H1 (cell line): ENCODE measurements around the gene DPEP2. TPM values are rescaled to one million over a fixed set of nuclear protein-coding genes. Genes with fewer than 3 reads are reported as not detected.
"Not testable (repeated sequence)": the region's sequence is repeated elsewhere in the genome, so short reads cannot be mapped to it uniquely, and the experiment has no call there.

Experiments
- CTCF ChIA-PET: fragments of 300-600 bp; sonication (Branson Sonifier 250); formaldehyde crosslinking; loops from one replicate; lab custom pipeline; 2021; ENCODE audit not compliant: partially characterized antibody; lab: Charles Lee
- POLR2A ChIA-PET: fragments of 300-600 bp; sonication (Branson Sonifier 250); formaldehyde crosslinking; loops from one replicate; lab custom pipeline; 2021; ENCODE audit warnings: inconsistent platforms; ENCODE audit not compliant: partially characterized antibody; lab: Charles Lee
- DNase-seq, 2 experiments: peaks; one replicate each; pipeline versions ENCODE4 v3.0.0 to v3.0.0-alpha.2; 2010 to 2022; ENCODE audit warnings: low spot score in 2 of 2, low read depth in 1 of 2, mixed read lengths in 1 of 2
- FAIRE-seq: peaks from 2 replicates; lab custom pipeline; 2011; peaks lifted over from hg19 to GRCh38; lab: Jason Lieb, UNC
- H2AFZ ChIP-seq: 2 replicates; pipeline ENCODE4 v1.8.1; 2012; ENCODE audit warnings: low read length, inconsistent platforms
- H2AK5ac ChIP-seq: 2 replicates; pipeline ENCODE4 v1.6.1; 2013; ENCODE audit warnings: low read depth, low read length
- H2BK120ac ChIP-seq: replicated peaks from 2 replicates; pipeline ENCODE3; 2013; ENCODE audit warnings: low read depth, low read length, inconsistent platforms
- H2BK12ac ChIP-seq: 2 replicates; pipeline ENCODE4 v1.6.1; 2013; ENCODE audit warnings: low read depth, low read length
- H2BK15ac ChIP-seq: 2 replicates; pipeline ENCODE4 v1.6.1; 2013; ENCODE audit warnings: low read length
- H2BK20ac ChIP-seq: 2 replicates; pipeline ENCODE4 v1.6.1; 2013; ENCODE audit warnings: low read length
- H2BK5ac ChIP-seq: 2 replicates; pipeline ENCODE4 v1.6.1; 2013; ENCODE audit warnings: low read depth, low read length
- H3K14ac ChIP-seq: 2 replicates; pipeline ENCODE4 v1.6.1; 2013; ENCODE audit warnings: inconsistent platforms; ENCODE audit not compliant: insufficient read length
- H3K18ac ChIP-seq: 2 replicates; pipeline ENCODE4 v1.6.1; 2013; ENCODE audit warnings: low read length; ENCODE audit errors: extremely low read depth
- H3K23ac ChIP-seq: 2 replicates; pipeline ENCODE4 v1.6.1; 2013; ENCODE audit warnings: inconsistent platforms; ENCODE audit not compliant: insufficient read length
- H3K23me2 ChIP-seq: 2 replicates; pipeline ENCODE4 v1.6.1; 2013; ENCODE audit warnings: low read depth, low read length
- H3K27ac ChIP-seq: 2 replicates; pipeline ENCODE4 v1.6.1; 2011; ENCODE audit warnings: low read depth, low read length, inconsistent platforms
- H3K27me3 ChIP-seq, 4 experiments: replicated peaks in 1 of 4; 1 replicate in 1 of 4; 2 replicates in 3 of 4; pipeline versions ENCODE4 v1.6.1 to v1.8.1; 2011 to 2013; ENCODE audit warnings: low read length in 3 of 4, mild to moderate bottlenecking in 3 of 4, inconsistent platforms in 2 of 4, mixed read lengths in 2 of 4, moderate library complexity in 1 of 4; ENCODE audit not compliant: control insufficient read depth in 3 of 4, insufficient read depth in 3 of 4; ENCODE audit errors: extremely low read depth in 1 of 4
- H3K36me3 ChIP-seq, 4 experiments: 2 replicates each; pipeline versions ENCODE4 v1.6.1 to v1.8.1; 2011 to 2013; ENCODE audit warnings: mild to moderate bottlenecking in 4 of 4, low read length in 3 of 4, moderate library complexity in 2 of 4, control low read depth in 1 of 4, inconsistent platforms in 1 of 4; ENCODE audit not compliant: insufficient read depth in 4 of 4, control insufficient read depth in 2 of 4
- H3K4ac ChIP-seq: replicated peaks from 2 replicates; pipeline ENCODE3; 2013; ENCODE audit warnings: low read length, low read depth, mixed read lengths, inconsistent platforms; ENCODE audit not compliant: insufficient read length
- H3K4me1 ChIP-seq, 4 experiments: replicated peaks in 1 of 4; 1 replicate in 1 of 4; 2 replicates in 3 of 4; pipeline versions ENCODE4 v1.6.1 to v1.8.1; 2011 to 2013; ENCODE audit warnings: low read length in 3 of 4, inconsistent platforms in 2 of 4, mixed read lengths in 1 of 4; ENCODE audit not compliant: insufficient read depth in 4 of 4, control insufficient read depth in 3 of 4
- H3K4me2 ChIP-seq, 2 experiments: 2 replicates each; pipeline versions ENCODE4 v1.6.1 to v1.8.1; 2011 to 2013; ENCODE audit warnings: low read depth in 2 of 2, low read length in 2 of 2, control low read depth in 1 of 2, inconsistent platforms in 1 of 2, mild to moderate bottlenecking in 1 of 2; ENCODE audit not compliant: insufficient read depth in 1 of 2
- H3K4me3 ChIP-seq, 4 experiments: fragments of 200-600, 300-600 bp in 1 of 4; sonication (generic), shearing (Covaris generic), sonication (Bioruptor Twin) in 1 of 4; 2 replicates each; pipeline versions ENCODE4 v1.5.1 to v1.8.1; 2011 to 2016; ENCODE audit warnings: low read length in 4 of 4, low read depth in 3 of 4, control low read depth in 2 of 4, inconsistent platforms in 2 of 4, mild to moderate bottlenecking in 2 of 4, mixed read lengths in 1 of 4, moderate library complexity in 1 of 4; ENCODE audit not compliant: insufficient read depth in 2 of 4; ENCODE audit errors: extremely low read depth in 1 of 4
- H3K56ac ChIP-seq: replicated peaks from 2 replicates; pipeline ENCODE3; 2013; ENCODE audit warnings: low read depth, mild to moderate bottlenecking, mixed read lengths, low read length, inconsistent platforms; ENCODE audit not compliant: insufficient read length
- H3K79me1 ChIP-seq: 2 replicates; pipeline ENCODE4 v1.6.1; 2013; ENCODE audit warnings: low read depth, low read length, control low read depth
- H3K79me2 ChIP-seq, 2 experiments: 2 replicates each; pipeline versions ENCODE4 v1.6.1 to v1.8.1; 2012 to 2013; ENCODE audit warnings: low read length in 2 of 2, mild to moderate bottlenecking in 2 of 2, inconsistent platforms in 1 of 2; ENCODE audit not compliant: insufficient read depth in 2 of 2, control insufficient read depth in 1 of 2
- H3K9ac ChIP-seq, 4 experiments: replicated peaks in 1 of 4; 1 replicate in 1 of 4; 2 replicates in 3 of 4; pipeline versions ENCODE4 v1.6.1 to v1.8.1; 2011 to 2013; ENCODE audit warnings: low read depth in 3 of 4, low read length in 3 of 4, control low read depth in 2 of 4, mild to moderate bottlenecking in 2 of 4, moderate library complexity in 2 of 4, inconsistent platforms in 1 of 4; ENCODE audit errors: extremely low read depth in 1 of 4
- H3K9me3 ChIP-seq, 2 experiments: 2 replicates each; pipeline versions ENCODE4 v1.6.1 to v1.8.1; 2012 to 2013; ENCODE audit warnings: mild to moderate bottlenecking in 2 of 2, moderate library complexity in 2 of 2, control low read depth in 1 of 2, inconsistent platforms in 1 of 2, low read depth in 1 of 2, low read length in 1 of 2, mixed read lengths in 1 of 2; ENCODE audit not compliant: insufficient read depth in 2 of 2
- H4K20me1 ChIP-seq, 2 experiments: replicated peaks in 1 of 2; 2 replicates each; pipeline versions ENCODE3 to v1.8.1; 2011 to 2013; ENCODE audit warnings: inconsistent platforms in 2 of 2, low read length in 2 of 2, mild to moderate bottlenecking in 1 of 2; ENCODE audit not compliant: insufficient read depth in 2 of 2, control insufficient read depth in 1 of 2
- H4K5ac ChIP-seq: 2 replicates; pipeline ENCODE4 v1.6.1; 2013; ENCODE audit warnings: low read length, low read depth, mixed read lengths, inconsistent platforms; ENCODE audit not compliant: insufficient read length
- H4K8ac ChIP-seq: 2 replicates; pipeline ENCODE4 v1.8.0; 2013; ENCODE audit warnings: mild to moderate bottlenecking, moderate library complexity, low read length, inconsistent platforms; ENCODE audit not compliant: insufficient read depth; ENCODE audit errors: extremely low read depth
- H4K91ac ChIP-seq: replicated peaks from 2 replicates; pipeline ENCODE3; 2013; ENCODE audit warnings: low read length, mixed read lengths, inconsistent platforms; ENCODE audit not compliant: insufficient read length
- WGBS, 2 experiments: shearing (Covaris generic) in 1 of 2; methylation state at CpG; one replicate each; pipeline versions ENCODE4 v1.1.6 to v1.1.7; 2013 to 2015; ENCODE audit warnings: low lambda C conversion rate in 2 of 2, mixed read lengths in 2 of 2, inconsistent platforms in 1 of 2, low coverage in 1 of 2, missing lambda C conversion rate in 1 of 2; ENCODE audit not compliant: insufficient replicate concordance in 2 of 2, insufficient coverage in 1 of 2, insufficient read length in 1 of 2; ENCODE audit errors: extremely low coverage in 1 of 2, missing lambda C conversion rate in 1 of 2; 5-methylcytosine and 5-hydroxymethylcytosine counted together
- polyA plus RNA-seq, 7 experiments: library from polyadenylated mRNA; depleted of rRNA in 3 of 7; stranded (reverse) in 5 of 7; unstranded in 2 of 7; fragments of >200 nt in 5 of 7; fragments of 200-250 nt in 2 of 7; gene quantifications; 1 replicate in 5 of 7; 2 replicates in 1 of 7; 4 replicates in 1 of 7; pipeline versions ENCODE4 v1.2.1 to v1.2.3, GENCODE V29; 2011 to 2013; ENCODE audit warnings: missing spikeins in 2 of 7, mixed read lengths in 2 of 7
- total RNA-seq: library from RNA; stranded (reverse); fragmentation: NEBNext Ultra II Directional; extraction: Animal tissue kit (Norgen Biotek cat#: 25700); gene quantifications from 2 replicates; pipeline ENCODE4 v1.2.1, GENCODE V29; 2021

The DPEP2 gene
- total and polyA plus RNA-seq, 2 of the 8 experiments (the other 6 are each of a cell fraction or from before 2014, with no cell fraction given) = not detected

DNA sequence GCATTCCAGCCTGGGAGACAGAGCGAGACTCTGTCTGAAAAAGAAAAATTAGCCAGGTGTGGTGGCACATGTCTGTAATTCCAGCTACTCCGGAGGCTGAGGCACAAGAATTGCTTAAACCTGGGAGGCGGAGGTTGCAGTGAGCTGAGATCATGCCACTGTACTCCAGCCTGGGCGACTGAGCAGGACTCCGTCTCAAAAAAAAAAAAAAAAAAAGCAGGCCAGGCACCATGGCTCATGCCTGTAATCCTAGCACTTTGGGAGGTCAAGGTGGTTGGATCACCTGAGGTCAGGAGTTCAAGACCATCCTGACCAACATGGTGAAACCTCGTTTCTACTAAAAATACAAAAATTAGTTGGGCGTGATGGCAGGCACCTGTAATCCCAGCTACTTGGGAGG lies 27.0 kb downstream of the DPEP2 start:
- H3K18ac ChIP-seq, H3K9ac ChIP-seq, H3K14ac ChIP-seq, H3K79me1 ChIP-seq, H3K9me3 ChIP-seq, H3K23ac ChIP-seq, H3K23me2 ChIP-seq, H2BK5ac ChIP-seq, DNase-seq, H3K4me2 ChIP-seq, FAIRE-seq, H3K4me3 ChIP-seq, H2AFZ ChIP-seq, H3K4ac ChIP-seq, H3K36me3 ChIP-seq, H2AK5ac ChIP-seq, H3K79me2 ChIP-seq, H2BK20ac ChIP-seq, H2BK120ac ChIP-seq, H4K8ac ChIP-seq, POLR2A ChIA-PET, H4K5ac ChIP-seq, H4K20me1 ChIP-seq, H4K91ac ChIP-seq, H3K27ac ChIP-seq, H3K56ac ChIP-seq, H3K27me3 ChIP-seq, H2BK15ac ChIP-seq, H3K4me1 ChIP-seq, H2BK12ac ChIP-seq: not testable (repeated sequence)
- CTCF ChIA-PET = interaction anchor here (1.3 to 5.2 kb wide), 5 partner anchors 9 to 93 kb away, joined by 3 to 27 read pairs (median 4); partner anchors contain the start of gene DPEP3
- 95% methylated on average over 7 of the region's 7 CpGs; no CpG with 5 or more reads in 1 of the 2 experiments for WGBS, 2 experiments
